Smooth muscle cell (in vitro differentiated cells): ENCODE measurements around the gene NTPCR. TPM values are rescaled to one million over a fixed set of nuclear protein-coding genes. Genes with fewer than 3 reads are reported as not detected.
A peak's percentile ranks its signal among the peaks of the same experiment; 100 is the strongest.

ENCODE experiments used
- DNase-seq: peaks from one replicate; lab custom pipeline; 2025; ENCODE audit not compliant: unreplicated experiment; lab: John Stamatoyannopoulos, UW
- H2AFZ ChIP-seq: fragments of 200-600 bp; sonication (generic); 2 replicates; pipeline ENCODE4 v1.6.0; 2016; ENCODE audit warnings: antibody characterized with exemption, low read depth, mild to moderate bottlenecking
- H3F3A ChIP-seq: fragments of 200-600 bp; sonication (generic); 2 replicates; pipeline ENCODE4 v1.6.0; 2017; ENCODE audit warnings: antibody characterized with exemption, low read depth
- H3K27ac ChIP-seq: fragments of 200-600 bp; sonication (generic); 2 replicates; pipeline ENCODE4 v1.5.1; 2016; ENCODE audit warnings: low read depth, mild to moderate bottlenecking
- H3K27me3 ChIP-seq: fragments of 200-600 bp; sonication (generic); 2 replicates; pipeline ENCODE4 v1.6.1; 2016; ENCODE audit warnings: low read depth, mild to moderate bottlenecking
- H3K36me3 ChIP-seq: fragments of 200-600 bp; sonication (generic); 2 replicates; pipeline ENCODE4 v1.5.1; 2016; ENCODE audit warnings: low read depth
- H3K4me1 ChIP-seq: fragments of 200-600 bp; sonication (generic); 2 replicates; pipeline ENCODE4 v1.5.1; 2016; ENCODE audit warnings: low read depth
- H3K4me2 ChIP-seq: fragments of 200-600 bp; sonication (generic); 2 replicates; pipeline ENCODE4 v1.6.0; 2016; ENCODE audit warnings: mild to moderate bottlenecking
- H3K4me3 ChIP-seq: fragments of 200-600 bp; sonication (generic); 2 replicates; pipeline ENCODE4 v1.5.1; 2016; ENCODE audit warnings: mild to moderate bottlenecking
- H3K79me2 ChIP-seq: fragments of 200-600 bp; sonication (generic); 2 replicates; pipeline ENCODE4 v1.6.0; 2016; ENCODE audit warnings: low read depth, mild to moderate bottlenecking
- H3K9ac ChIP-seq: fragments of 200-600 bp; sonication (generic); 2 replicates; pipeline ENCODE4 v1.6.0; 2016; ENCODE audit warnings: low read depth
- H3K9me3 ChIP-seq: fragments of 200-600 bp; sonication (generic); replicated peaks from 2 replicates; pipeline ENCODE4 v1.5.1; 2016; ENCODE audit warnings: low read depth
- H4K20me1 ChIP-seq: fragments of 200-600 bp; sonication (generic); 2 replicates; pipeline ENCODE4 v1.6.0; 2016; ENCODE audit warnings: low read depth
- WGBS: methylation state at CpG from one replicate; pipeline ENCODE4 v1.1.7; 2016; ENCODE audit warnings: low lambda C conversion rate; 5-methylcytosine and 5-hydroxymethylcytosine counted together
- polyA plus RNA-seq: library from polyadenylated mRNA; unstranded; fragments of >200 nt; fragmentation: Nextera tagmentation; extraction: Ambion mirVana; gene quantifications from 2 replicates; pipeline ENCODE4 v1.2.1, GENCODE V29; 2016
- total RNA-seq: library from RNA; depleted of rRNA; stranded (reverse); fragments of >200 nt; gene quantifications from 2 replicates; pipeline ENCODE4 v1.2.3, GENCODE V29; 2014
- TF ChIP-seq, protein P1 (sequence below): fragments of 200-600 bp; sonication (generic); IDR thresholded peaks from 2 replicates; pipeline ENCODE4 v1.5.1; 2017; ENCODE audit warnings: borderline replicate concordance, mild to moderate bottlenecking, antibody characterized with exemption; ENCODE audit not compliant: insufficient read depth, poor library complexity, severe bottlenecking

Gene NTPCR, protein sequence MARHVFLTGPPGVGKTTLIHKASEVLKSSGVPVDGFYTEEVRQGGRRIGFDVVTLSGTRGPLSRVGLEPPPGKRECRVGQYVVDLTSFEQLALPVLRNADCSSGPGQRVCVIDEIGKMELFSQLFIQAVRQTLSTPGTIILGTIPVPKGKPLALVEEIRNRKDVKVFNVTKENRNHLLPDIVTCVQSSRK
- total RNA-seq, result 39.2 and 40.9 TPM in 2 replicates
- polyA plus RNA-seq, result 54.3 and 59.2 TPM in 2 replicates

DNA sequence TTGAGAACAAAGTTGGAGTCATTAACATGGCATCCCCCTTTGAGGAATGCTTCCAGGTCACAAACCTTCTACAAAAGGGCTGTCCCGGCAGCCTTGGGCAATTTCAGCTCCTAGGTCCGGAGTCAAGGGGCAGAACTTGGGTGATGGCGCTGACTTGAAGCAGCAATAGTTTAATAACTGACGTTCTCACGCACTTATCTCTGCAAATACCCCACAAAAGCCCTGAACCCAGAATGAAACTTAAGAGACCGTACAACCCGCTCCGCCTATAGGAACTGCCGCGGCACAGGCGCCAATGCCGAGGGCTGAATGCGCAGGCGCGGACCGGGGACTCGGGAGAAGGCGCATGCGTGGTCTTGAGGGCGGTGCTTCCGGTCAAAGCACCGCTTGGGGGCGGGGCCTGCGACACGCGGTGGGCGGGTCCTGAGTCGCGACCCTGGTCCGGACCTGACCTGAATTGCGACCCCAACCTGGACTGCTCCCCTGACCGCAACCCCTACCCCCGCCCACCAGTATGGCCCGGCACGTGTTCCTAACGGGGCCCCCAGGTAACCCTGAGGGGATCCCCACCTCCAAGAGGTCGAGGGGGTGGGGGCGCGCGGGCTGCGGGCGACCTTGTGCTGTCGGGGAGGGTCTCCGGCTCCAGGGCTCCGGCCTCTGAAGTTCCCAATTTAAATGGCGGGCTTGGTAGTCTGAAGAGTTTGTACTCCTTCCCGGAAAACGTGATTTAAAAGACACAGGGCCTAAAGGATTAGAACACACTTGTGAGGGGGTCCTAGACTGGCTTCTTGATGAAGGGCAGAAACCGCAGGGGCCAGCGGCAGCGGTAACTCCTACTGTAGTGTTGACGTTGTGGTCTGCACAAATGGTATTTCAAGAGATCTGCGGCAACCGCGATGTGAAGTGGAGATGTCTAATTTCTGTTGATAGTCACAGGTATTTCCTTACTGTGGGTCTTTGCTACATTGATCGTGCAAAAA, at the start of gene NTPCR:
Gene NTPCR (plus strand): TSS at position 415 of the 980 bp plus-strand sequence. CDS start 100 bp downstream, at position 515.
- peak within 1 kb of the TSS; percentile 65 for H3K9ac ChIP-seq
- H3K4me2 ChIP-seq, result peak within 1 kb of the TSS; percentile 95
- peaks cover 17% of the 10 kb centered on the region for H3K4me1 ChIP-seq
- H3F3A ChIP-seq, result no peaks in the 10 kb centered on the region
- H3K27me3 ChIP-seq, result no peaks in the 10 kb centered on the region
- peak; percentile 87 for DNase-seq
- peak within 1 kb of the TSS; percentile 91 for H2AFZ ChIP-seq
- no peaks in the 10 kb centered on the region for H3K36me3 ChIP-seq
- TF ChIP-seq, protein P1, sequence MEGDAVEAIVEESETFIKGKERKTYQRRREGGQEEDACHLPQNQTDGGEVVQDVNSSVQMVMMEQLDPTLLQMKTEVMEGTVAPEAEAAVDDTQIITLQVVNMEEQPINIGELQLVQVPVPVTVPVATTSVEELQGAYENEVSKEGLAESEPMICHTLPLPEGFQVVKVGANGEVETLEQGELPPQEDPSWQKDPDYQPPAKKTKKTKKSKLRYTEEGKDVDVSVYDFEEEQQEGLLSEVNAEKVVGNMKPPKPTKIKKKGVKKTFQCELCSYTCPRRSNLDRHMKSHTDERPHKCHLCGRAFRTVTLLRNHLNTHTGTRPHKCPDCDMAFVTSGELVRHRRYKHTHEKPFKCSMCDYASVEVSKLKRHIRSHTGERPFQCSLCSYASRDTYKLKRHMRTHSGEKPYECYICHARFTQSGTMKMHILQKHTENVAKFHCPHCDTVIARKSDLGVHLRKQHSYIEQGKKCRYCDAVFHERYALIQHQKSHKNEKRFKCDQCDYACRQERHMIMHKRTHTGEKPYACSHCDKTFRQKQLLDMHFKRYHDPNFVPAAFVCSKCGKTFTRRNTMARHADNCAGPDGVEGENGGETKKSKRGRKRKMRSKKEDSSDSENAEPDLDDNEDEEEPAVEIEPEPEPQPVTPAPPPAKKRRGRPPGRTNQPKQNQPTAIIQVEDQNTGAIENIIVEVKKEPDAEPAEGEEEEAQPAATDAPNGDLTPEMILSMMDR, result no peak
- no peaks in the 10 kb centered on the region for H4K20me1 ChIP-seq
- H3K79me2 ChIP-seq, result peaks cover 4% of the 10 kb centered on the region
- H3K9me3 ChIP-seq, result no peaks in the 10 kb centered on the region
- peak within 1 kb of the TSS; percentile 85 for H3K4me3 ChIP-seq
- H3K27ac ChIP-seq, result peak within 1 kb of the TSS; percentile 71
- WGBS, result 1% methylated on average over 39 of the region's 56 CpGs

GRCh38 chr1:232900818-232901217, 49.6 kb upstream of the NTPCR start:
- no peak for DNase-seq
- no peaks in the 10 kb centered on the region for H3K9me3 ChIP-seq
- H3K27ac ChIP-seq, result no peak overlapping the region
- no peaks in the 10 kb centered on the region for H3F3A ChIP-seq
- H3K9ac ChIP-seq, result no peak overlapping the region
- 66% methylated on average over 10 of the region's 10 CpGs for WGBS
- H3K27me3 ChIP-seq, result no peaks in the 10 kb centered on the region
- H3K4me1 ChIP-seq, result peaks cover 9% of the 10 kb centered on the region
- H3K4me3 ChIP-seq, result no peak overlapping the region
- H3K79me2 ChIP-seq, result no peaks in the 10 kb centered on the region
- no peak overlapping the region for H2AFZ ChIP-seq
- H3K36me3 ChIP-seq, result no peaks in the 10 kb centered on the region
- H4K20me1 ChIP-seq, result no peaks in the 10 kb centered on the region
- H3K4me2 ChIP-seq, result no peak overlapping the region
- TF ChIP-seq, protein P1, result no peak

DNA sequence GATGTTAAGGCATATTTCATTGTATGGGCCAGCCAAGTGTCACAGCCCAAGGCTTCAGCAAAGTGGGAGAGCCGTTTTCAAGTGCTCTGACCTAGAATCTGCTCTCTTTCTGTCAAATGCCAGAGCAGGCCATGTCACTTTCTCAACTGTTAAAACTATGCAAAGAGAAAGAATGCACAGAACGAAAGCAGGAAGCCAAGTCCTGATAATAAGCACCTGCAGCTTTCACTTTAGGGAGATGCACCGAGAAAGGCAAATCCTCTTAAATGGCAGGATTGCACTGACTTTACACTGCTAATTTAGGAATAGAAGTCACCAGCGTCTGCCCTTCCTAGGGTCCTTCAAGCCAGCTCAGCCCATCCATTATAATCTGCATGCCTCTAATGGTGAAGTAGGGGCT, 49.2 kb upstream of the NTPCR start:
- Histone ChIP-seq H3K4me2 (no peak overlapping the region), H3F3A (no peaks in the 10 kb centered on the region), H4K20me1 (no peaks in the 10 kb centered on the region), H3K36me3 (no peaks in the 10 kb centered on the region), H3K9me3 (no peaks in the 10 kb centered on the region), H3K9ac (no peak overlapping the region), H3K27ac (no peak overlapping the region), H3K27me3 (no peaks in the 10 kb centered on the region), H3K4me1 (peaks cover 9% of the 10 kb centered on the region), H2AFZ (no peak overlapping the region), H3K4me3 (no peak overlapping the region), H3K79me2 (no peaks in the 10 kb centered on the region)
- 54% methylated on average over 4 of the region's 4 CpGs for whole genome bisulfite sequencing
- TF ChIP-seq, protein P1, result no peak
- no peak for DNase-seq
